Osteocyte (in vitro differentiated cells): Measurements from ENCODE around the gene LGALS7. TPM values are rescaled to one million over a fixed set of nuclear protein-coding genes. Genes with fewer than 3 reads are reported as not detected.

Experiments
- DNase-seq: peaks from one replicate; pipeline ENCODE4 v3.0.0; 2021; ENCODE audit warnings: mixed read lengths; ENCODE audit not compliant: unreplicated experiment; ENCODE audit errors: extremely low spot score
- H3K27ac Mint-ChIP-seq: one replicate; pipeline ENCODE4 v1.8.0; 2021; ENCODE audit warnings: mild to moderate bottlenecking, mixed read lengths; ENCODE audit not compliant: unreplicated experiment
- H3K27me3 Mint-ChIP-seq: one replicate; pipeline ENCODE4 v1.8.0; 2021; ENCODE audit warnings: mixed read lengths; ENCODE audit not compliant: unreplicated experiment
- H3K36me3 Mint-ChIP-seq: one replicate; pipeline ENCODE4 v1.8.0; 2021; ENCODE audit warnings: mixed read lengths; ENCODE audit not compliant: unreplicated experiment
- H3K4me1 Mint-ChIP-seq: one replicate; pipeline ENCODE4 v1.8.0; 2021; ENCODE audit warnings: mixed read lengths; ENCODE audit not compliant: unreplicated experiment
- H3K4me3 Mint-ChIP-seq: one replicate; pipeline ENCODE4 v1.8.0; 2021; ENCODE audit warnings: mild to moderate bottlenecking, moderate library complexity, mixed read lengths; ENCODE audit not compliant: unreplicated experiment
- H3K9me3 Mint-ChIP-seq: one replicate; pipeline ENCODE4 v1.8.0; 2021; ENCODE audit warnings: mixed read lengths; ENCODE audit not compliant: unreplicated experiment
- total RNA-seq: library from RNA; stranded (reverse); gene quantifications from 2 replicates; pipeline ENCODE4 v1.2.1, GENCODE V29; 2021
- TF ChIP-seq, protein P1 (sequence below): fragments of 200-600 bp; sonication (generic); IDR thresholded peaks from 2 replicates; pipeline ENCODE4 v1.5.0; 2021; ENCODE audit warnings: antibody characterized with exemption, mild to moderate bottlenecking, moderate library complexity

Gene LGALS7
- total RNA-seq, 1 donor from 2014 or later: not detected

DNA sequence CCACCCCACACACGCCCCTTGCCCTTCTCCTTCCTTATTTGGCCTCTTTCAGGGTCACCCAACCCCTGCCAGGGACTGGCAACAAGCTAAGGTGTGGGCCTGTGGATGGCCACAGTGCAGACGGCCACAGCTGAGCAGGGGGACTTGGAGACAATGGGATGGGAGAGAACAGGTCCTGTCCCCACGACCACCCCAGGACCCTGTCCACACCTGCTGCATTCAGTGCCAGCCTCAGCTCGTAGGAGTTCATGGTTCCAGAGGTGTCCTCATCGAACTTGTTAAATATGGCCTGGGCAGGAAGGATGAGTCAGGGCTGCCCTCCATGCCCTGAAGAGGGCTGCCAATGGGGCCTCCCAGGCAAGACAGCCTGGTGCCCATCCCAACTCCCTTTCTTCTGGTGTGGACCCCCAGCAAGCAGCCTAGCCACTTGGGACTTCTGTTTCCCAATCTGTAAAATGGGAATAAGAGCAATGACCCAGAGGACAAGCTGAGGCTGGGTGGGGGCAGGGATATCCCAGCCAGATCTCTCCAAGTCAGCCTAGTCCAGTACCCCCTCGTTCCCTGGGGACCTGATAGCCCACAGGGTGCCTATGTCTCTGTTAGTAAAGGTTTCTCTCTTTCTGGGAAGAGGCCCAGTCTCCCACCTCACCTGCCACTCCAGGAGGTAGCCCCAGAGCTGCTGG, 39.7 kb downstream of the LGALS7 start:
- peaks cover 18% of the 10 kb centered on the region for H3K36me3 Mint-ChIP-seq
- no peaks in the 10 kb centered on the region for H3K27me3 Mint-ChIP-seq
- TF ChIP-seq, protein P1, sequence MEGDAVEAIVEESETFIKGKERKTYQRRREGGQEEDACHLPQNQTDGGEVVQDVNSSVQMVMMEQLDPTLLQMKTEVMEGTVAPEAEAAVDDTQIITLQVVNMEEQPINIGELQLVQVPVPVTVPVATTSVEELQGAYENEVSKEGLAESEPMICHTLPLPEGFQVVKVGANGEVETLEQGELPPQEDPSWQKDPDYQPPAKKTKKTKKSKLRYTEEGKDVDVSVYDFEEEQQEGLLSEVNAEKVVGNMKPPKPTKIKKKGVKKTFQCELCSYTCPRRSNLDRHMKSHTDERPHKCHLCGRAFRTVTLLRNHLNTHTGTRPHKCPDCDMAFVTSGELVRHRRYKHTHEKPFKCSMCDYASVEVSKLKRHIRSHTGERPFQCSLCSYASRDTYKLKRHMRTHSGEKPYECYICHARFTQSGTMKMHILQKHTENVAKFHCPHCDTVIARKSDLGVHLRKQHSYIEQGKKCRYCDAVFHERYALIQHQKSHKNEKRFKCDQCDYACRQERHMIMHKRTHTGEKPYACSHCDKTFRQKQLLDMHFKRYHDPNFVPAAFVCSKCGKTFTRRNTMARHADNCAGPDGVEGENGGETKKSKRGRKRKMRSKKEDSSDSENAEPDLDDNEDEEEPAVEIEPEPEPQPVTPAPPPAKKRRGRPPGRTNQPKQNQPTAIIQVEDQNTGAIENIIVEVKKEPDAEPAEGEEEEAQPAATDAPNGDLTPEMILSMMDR: no peak
- no peak for DNase-seq
- no peaks in the 10 kb centered on the region for H3K9me3 Mint-ChIP-seq
- no peak overlapping the region for H3K4me3 Mint-ChIP-seq
- peak overlapping the region; percentile 66 for H3K27ac Mint-ChIP-seq
- H3K4me1 Mint-ChIP-seq: peaks cover 28% of the 10 kb centered on the region

GRCh38 chr19:38733241-38733492, 40.1 kb downstream of the LGALS7 start:
- H3K27me3 Mint-ChIP-seq: no peaks in the 10 kb centered on the region
- TF ChIP-seq, protein P1: no peak
- no peak for DNase-seq
- no peaks in the 10 kb centered on the region for H3K9me3 Mint-ChIP-seq
- peaks cover 28% of the 10 kb centered on the region for H3K4me1 Mint-ChIP-seq
- H3K27ac Mint-ChIP-seq: peak overlapping the region; percentile 66
- peaks cover 18% of the 10 kb centered on the region for H3K36me3 Mint-ChIP-seq
- no peak overlapping the region for H3K4me3 Mint-ChIP-seq

DNA sequence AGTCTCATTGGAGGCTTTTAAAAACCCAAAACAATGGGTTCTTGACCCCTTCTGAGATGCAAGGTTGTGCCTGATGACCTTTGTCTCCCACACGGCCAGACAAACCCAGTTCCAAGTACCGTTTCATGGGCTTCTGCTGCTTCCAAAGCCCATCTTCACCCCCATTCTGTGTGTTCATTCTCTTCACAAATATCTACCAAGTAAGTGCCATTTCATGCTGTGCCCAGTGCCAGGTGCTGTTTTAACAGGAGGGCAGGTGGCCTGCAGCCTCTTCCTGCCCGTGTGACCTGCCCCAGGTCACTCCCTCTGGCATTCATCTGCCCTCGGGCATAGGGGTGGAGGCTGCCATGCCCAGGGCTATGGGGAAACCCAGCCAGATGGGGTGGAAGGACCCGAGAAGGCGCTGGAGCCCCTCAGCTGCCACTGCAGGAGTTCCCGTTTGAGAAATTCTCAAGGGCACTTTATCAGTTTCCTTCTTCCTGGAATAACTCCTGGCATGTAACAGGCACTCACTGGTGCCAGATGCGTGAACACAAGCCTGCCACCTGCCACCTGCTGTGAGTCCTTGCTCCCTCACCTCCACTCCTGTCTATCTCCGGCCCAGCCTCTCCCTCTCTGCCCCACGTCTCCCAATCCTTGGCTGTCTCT, 41.5 kb downstream of the LGALS7 start:
- Mint-ChIP-seq H3K4me1 (peaks cover 26% of the 10 kb centered on the region), H3K9me3 (no peaks in the 10 kb centered on the region), H3K27ac (peak overlapping the region; percentile 58), H3K36me3 (peaks cover 18% of the 10 kb centered on the region), H3K27me3 (no peaks in the 10 kb centered on the region), H3K4me3 (no peak overlapping the region)
- TF ChIP-seq, protein P1: no peak
- DNase-seq: no peak

DNA sequence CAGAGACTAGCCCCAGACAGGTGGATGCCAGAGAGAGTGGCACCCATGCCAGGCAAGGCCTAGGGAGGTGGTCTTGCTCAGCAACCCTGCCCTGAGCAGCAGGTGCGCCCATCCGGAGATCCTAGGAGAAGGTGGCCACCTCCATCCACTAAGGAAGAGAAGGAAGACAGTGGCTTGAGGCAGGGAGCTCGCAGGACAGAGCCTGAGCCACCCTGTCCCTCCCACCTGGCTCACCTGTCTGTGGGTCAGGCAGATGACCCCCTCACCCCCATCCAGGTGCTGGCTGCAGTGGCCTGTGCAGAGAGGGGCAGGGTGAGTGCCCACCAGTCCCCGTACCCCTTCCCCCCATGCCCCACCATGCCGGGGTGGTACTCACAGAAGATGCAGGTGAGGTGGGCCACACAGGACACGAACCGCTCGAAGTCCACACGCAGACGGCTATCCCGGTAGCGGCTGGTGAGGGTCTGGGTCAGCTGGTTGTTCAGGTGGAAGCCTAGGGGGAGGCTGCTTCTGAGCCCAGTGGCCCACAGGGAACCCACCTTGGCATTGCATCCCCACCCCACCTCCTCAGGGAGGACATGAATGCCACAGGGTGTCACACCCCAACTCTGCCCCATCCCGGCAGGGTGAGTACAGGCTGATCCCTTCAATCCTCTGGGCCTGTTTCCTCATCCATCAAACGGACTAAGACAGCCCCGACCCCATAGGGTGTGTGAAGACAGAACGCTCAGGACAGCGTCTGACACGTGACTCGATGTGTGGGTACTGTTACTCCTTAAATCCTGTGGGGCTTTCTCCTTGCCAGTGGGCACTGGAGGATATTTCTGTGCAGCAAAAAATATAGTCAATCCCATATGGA, 42.4 kb downstream of the LGALS7 start:
- Mint-ChIP-seq H3K27ac (peak overlapping the region; percentile 63), H3K27me3 (no peaks in the 10 kb centered on the region), H3K9me3 (no peaks in the 10 kb centered on the region), H3K4me1 (peaks cover 24% of the 10 kb centered on the region), H3K4me3 (no peak overlapping the region), H3K36me3 (peaks cover 22% of the 10 kb centered on the region)
- DNase-seq: no peak
- TF ChIP-seq, protein P1: no peak

DNA sequence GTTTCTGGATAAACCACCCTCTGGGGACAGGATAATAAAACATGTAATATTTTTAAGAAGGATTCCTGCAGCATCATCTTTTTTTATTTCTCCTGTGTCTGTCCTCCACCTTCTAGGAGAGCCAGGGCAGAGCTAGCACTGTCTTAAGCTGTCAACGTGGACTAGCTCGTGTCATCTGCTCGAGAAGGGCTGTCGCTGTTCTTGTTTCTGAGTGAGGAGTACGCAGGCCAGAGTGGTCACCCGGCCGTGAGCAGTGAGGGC, 42.9 kb downstream of the LGALS7 start:
- no peaks in the 10 kb centered on the region for H3K9me3 Mint-ChIP-seq
- H3K27ac Mint-ChIP-seq: peak overlapping the region; percentile 63
- no peak overlapping the region for H3K4me3 Mint-ChIP-seq
- TF ChIP-seq, protein P1: no peak
- H3K36me3 Mint-ChIP-seq: peaks cover 24% of the 10 kb centered on the region
- DNase-seq: no peak
- no peaks in the 10 kb centered on the region for H3K27me3 Mint-ChIP-seq
- peaks cover 23% of the 10 kb centered on the region for H3K4me1 Mint-ChIP-seq
